ENCODE data around the gene FLAD1.
A peak's percentile ranks its signal among the peaks of the same experiment; 100 is the strongest.

The FLAD1 gene

GRCh38 chr1:154982897-154983648, at the start of gene FLAD1:
FLAD1 (plus strand) TSS chr1:154983344; CDS start chr1:154983695, 351 bp downstream.
- peak; percentile 97 to 98 for DNase-seq

GRCh38 chr1:154934358-154934948, 48.7 kb upstream of the FLAD1 start:
- DNase-seq: no peak

- peak in 1 of 2 donors; percentile 47 for DNase-seq
Observed at GRCh38 chr1:154935749-154936554, 47.2 kb upstream of the FLAD1 start.

GRCh38 chr1:154936555-154937084, 46.5 kb upstream of the FLAD1 start, which contains the start of gene PMVK:
PMVK (minus strand) TSS chr1:154936719; CDS start chr1:154936685, 34 bp downstream.
- peak; percentile 94 to 96 for DNase-seq

- DNase-seq: peak; percentile 92 to 93
Observed at GRCh38 chr1:154937085-154937987, 45.8 kb upstream of the FLAD1 start.

GRCh38 chr1:154937988-154938386, 45.2 kb upstream of the FLAD1 start:
- no peak for DNase-seq

GRCh38 chr1:154938604-154939399, 44.3 kb upstream of the FLAD1 start:
- no peak for DNase-seq

GRCh38 chr1:154940213-154940560, 43.0 kb upstream of the FLAD1 start:
- DNase-seq: no peak

GRCh38 chr1:154940651-154941194, 42.4 kb upstream of the FLAD1 start:
- no peak for DNase-seq

GRCh38 chr1:154941333-154942013, 41.7 kb upstream of the FLAD1 start:
- no peak for DNase-seq

- DNase-seq: peak in 1 of 2 donors; percentile 44
Observed at GRCh38 chr1:154943649-154944400, 39.3 kb upstream of the FLAD1 start.

- DNase-seq: no peak
Observed at GRCh38 chr1:154944401-154945159, 38.6 kb upstream of the FLAD1 start.

GRCh38 chr1:154945160-154945961, 37.8 kb upstream of the FLAD1 start:
- DNase-seq: no peak

- DNase-seq: no peak
Observed at GRCh38 chr1:154945962-154946850, 36.9 kb upstream of the FLAD1 start.

- no peak for DNase-seq
Observed at GRCh38 chr1:154948079-154948478, 35.1 kb upstream of the FLAD1 start.

GRCh38 chr1:154951901-154952657, 31.1 kb upstream of the FLAD1 start:
- DNase-seq: peak; percentile 72 to 80

All from CD4-positive, alpha-beta T cell treated with Interleukin-1 beta for 1 hour (primary cell).